MCF 10A (cell line): ENCODE results near the gene ST6GAL1. TPM values are rescaled to one million over a fixed set of nuclear protein-coding genes. Genes with fewer than 3 reads are reported as not detected.
"Not testable (repeated sequence)": the region's sequence is repeated elsewhere in the genome, so short reads cannot be mapped to it uniquely, and the experiment has no call there.

Experiments used
- BruUV-seq: library from RNA; stranded (reverse); fragments of 400-500 nt; replicated peaks from 2 replicates; lab custom pipeline; 2021; lab: Mats Ljungman, UMichigan
- CTCF ChIA-PET: fragments of 300-600 bp; sonication (Branson Sonifier 250); formaldehyde crosslinking; extraction: SDS; loops from one replicate; lab custom pipeline; 2021; ENCODE audit warnings: antibody characterized with exemption, inconsistent platforms; lab: Yijun Ruan, JAX
- POLR2A ChIA-PET: fragments of 300-600, 350-650 bp; sonication (Branson Sonifier 250); formaldehyde crosslinking; extraction: SDS; loops from one replicate; lab custom pipeline; 2020; ENCODE audit warnings: antibody characterized with exemption, inconsistent platforms; lab: Yijun Ruan, JAX
- DNase-seq: peaks from one replicate; pipeline ENCODE4 v3.0.0-alpha.2; 2018; ENCODE audit not compliant: unreplicated experiment
- H3K27ac Mint-ChIP-seq: one replicate; pipeline ENCODE4 v1.8.0; 2022; ENCODE audit warnings: mild to moderate bottlenecking, low read depth, mixed read lengths; ENCODE audit not compliant: unreplicated experiment
- H3K27me3 Mint-ChIP-seq: one replicate; pipeline ENCODE4 v1.8.0; 2022; ENCODE audit warnings: mixed read lengths; ENCODE audit not compliant: insufficient read depth, unreplicated experiment
- H3K36me3 Mint-ChIP-seq: one replicate; pipeline ENCODE4 v1.8.0; 2022; ENCODE audit warnings: mild to moderate bottlenecking, moderate library complexity, mixed read lengths; ENCODE audit not compliant: insufficient read depth, unreplicated experiment
- H3K4me1 Mint-ChIP-seq: one replicate; pipeline ENCODE4 v1.8.0; 2022; ENCODE audit warnings: mixed read lengths; ENCODE audit not compliant: insufficient read depth, unreplicated experiment
- H3K4me3 Mint-ChIP-seq: one replicate; pipeline ENCODE4 v1.8.0; 2022; ENCODE audit warnings: mild to moderate bottlenecking, moderate library complexity, mixed read lengths; ENCODE audit not compliant: unreplicated experiment
- H3K9me3 Mint-ChIP-seq: one replicate; pipeline ENCODE4 v1.8.0; 2022; ENCODE audit warnings: mixed read lengths; ENCODE audit not compliant: unreplicated experiment
- CTCF ChIP-seq: fragments of 200-600 bp; IDR thresholded peaks from one replicate; pipeline ENCODE4 v1.8.0; 2022; ENCODE audit warnings: antibody characterized with exemption, mild to moderate bottlenecking; ENCODE audit not compliant: unreplicated experiment
- intact Hi-C: fragments of 100-400 bp; cut with micrococcal nuclease; formaldehyde crosslinking; loops from 2 replicates; pipeline ENCODE4 v1.14.1; 2022
- total RNA-seq: library from RNA; stranded (reverse); gene quantifications from 2 replicates; pipeline ENCODE4 v1.2.3, GENCODE V29; 2022

ST6GAL1 gene
- total RNA-seq, 1 experiment from 2014 or later = 18.8 TPM

- Mint-ChIP-seq H3K27me3 (no peaks in the 10 kb centered on the region), H3K9me3 (peaks cover 12% of the 10 kb centered on the region), H3K4me1 (no peaks in the 10 kb centered on the region), H3K27ac (no peak overlapping the region), H3K4me3 (no peak overlapping the region), H3K36me3 (no peaks in the 10 kb centered on the region)
- intact Hi-C loops = no loop called here
- CTCF ChIA-PET = no interaction called here
- no TSS peak for BruUV-seq
- no peak for TF ChIP-seq CTCF
- no peak for DNase-seq
- POLR2A ChIA-PET = interaction anchor here (0.6 to 1.6 kb wide), 2 partner anchors 8 to 13 kb away, joined by 3 to 4 read pairs; no protein-coding TSS in a partner anchor
These were observed 76.7 kb downstream of the ST6GAL1 start for GRCh38 chr3:187006864-187007630.

GRCh38 chr3:187010382-187010781 lies 80.1 kb downstream of the ST6GAL1 start:
- BruUV-seq, H3K36me3 Mint-ChIP-seq, H3K4me3 Mint-ChIP-seq, CTCF ChIA-PET, H3K27me3 Mint-ChIP-seq, POLR2A ChIA-PET, DNase-seq, intact Hi-C loops, H3K27ac Mint-ChIP-seq: not testable (repeated sequence)
- Mint-ChIP-seq H3K9me3 (peaks cover 12% of the 10 kb centered on the region), H3K4me1 (peaks cover 14% of the 10 kb centered on the region)

GRCh38 chr3:187011915-187012314 lies 81.6 kb downstream of the ST6GAL1 start:
- Mint-ChIP-seq H3K36me3 (no peaks in the 10 kb centered on the region), H3K27ac (peak overlapping the region; percentile 54), H3K4me3 (no peak overlapping the region), H3K9me3 (peaks cover 12% of the 10 kb centered on the region), H3K27me3 (no peaks in the 10 kb centered on the region), H3K4me1 (peaks cover 14% of the 10 kb centered on the region)
- DNase-seq = no peak
- no TSS peak for BruUV-seq
- POLR2A ChIA-PET = interaction anchor here (0.6 kb wide), 1 partner anchor 86 kb away, joined by 3 read pairs; no protein-coding TSS in a partner anchor
- intact Hi-C loops = no loop called here
- CTCF ChIA-PET = interaction anchor here (0.5 to 1.0 kb wide), 2 partner anchors 139 to 185 kb away, joined by 3 read pairs; no protein-coding TSS in a partner anchor
- no peak for TF ChIP-seq CTCF

GRCh38 chr3:187012609-187013051 lies 82.3 kb downstream of the ST6GAL1 start:
- H3K4me1 Mint-ChIP-seq = peaks cover 14% of the 10 kb centered on the region
- DNase-seq = peak; percentile 20
- ChIA-PET CTCF (interaction anchor here (1.0 kb wide), 2 partner anchors 81 to 184 kb away, joined by 3 to 5 read pairs; no protein-coding TSS in a partner anchor), POLR2A (no interaction called here)
- intact Hi-C loops = no loop called here
- no peak overlapping the region for H3K4me3 Mint-ChIP-seq
- peak overlapping the region; percentile 54 for H3K27ac Mint-ChIP-seq
- peaks cover 8% of the 10 kb centered on the region for H3K9me3 Mint-ChIP-seq
- TF ChIP-seq CTCF = no peak
- no peaks in the 10 kb centered on the region for H3K27me3 Mint-ChIP-seq
- no TSS peak for BruUV-seq
- no peaks in the 10 kb centered on the region for H3K36me3 Mint-ChIP-seq
